MCF 10A (cell line): ENCODE measurements around the gene PTPN20. TPM values are rescaled to one million over a fixed set of nuclear protein-coding genes. Genes with fewer than 3 reads are reported as not detected.

Experiments used
- BruUV-seq: library from RNA; stranded (reverse); fragments of 400-500 nt; replicated peaks from 2 replicates; lab custom pipeline; 2021; lab: Mats Ljungman, UMichigan
- CTCF ChIA-PET: fragments of 300-600 bp; sonication (Branson Sonifier 250); formaldehyde crosslinking; extraction: SDS; loops from one replicate; lab custom pipeline; 2021; ENCODE audit warnings: antibody characterized with exemption, inconsistent platforms; lab: Yijun Ruan, JAX
- POLR2A ChIA-PET: fragments of 300-600, 350-650 bp; sonication (Branson Sonifier 250); formaldehyde crosslinking; extraction: SDS; loops from one replicate; lab custom pipeline; 2020; ENCODE audit warnings: antibody characterized with exemption, inconsistent platforms; lab: Yijun Ruan, JAX
- DNase-seq: peaks from one replicate; pipeline ENCODE4 v3.0.0-alpha.2; 2018; ENCODE audit not compliant: unreplicated experiment
- H3K27ac Mint-ChIP-seq: one replicate; pipeline ENCODE4 v1.8.0; 2022; ENCODE audit warnings: mild to moderate bottlenecking, low read depth, mixed read lengths; ENCODE audit not compliant: unreplicated experiment
- H3K27me3 Mint-ChIP-seq: one replicate; pipeline ENCODE4 v1.8.0; 2022; ENCODE audit warnings: mixed read lengths; ENCODE audit not compliant: insufficient read depth, unreplicated experiment
- H3K36me3 Mint-ChIP-seq: one replicate; pipeline ENCODE4 v1.8.0; 2022; ENCODE audit warnings: mild to moderate bottlenecking, moderate library complexity, mixed read lengths; ENCODE audit not compliant: insufficient read depth, unreplicated experiment
- H3K4me1 Mint-ChIP-seq: one replicate; pipeline ENCODE4 v1.8.0; 2022; ENCODE audit warnings: mixed read lengths; ENCODE audit not compliant: insufficient read depth, unreplicated experiment
- H3K4me3 Mint-ChIP-seq: one replicate; pipeline ENCODE4 v1.8.0; 2022; ENCODE audit warnings: mild to moderate bottlenecking, moderate library complexity, mixed read lengths; ENCODE audit not compliant: unreplicated experiment
- H3K9me3 Mint-ChIP-seq: one replicate; pipeline ENCODE4 v1.8.0; 2022; ENCODE audit warnings: mixed read lengths; ENCODE audit not compliant: unreplicated experiment
- intact Hi-C: fragments of 100-400 bp; cut with micrococcal nuclease; formaldehyde crosslinking; loops from 2 replicates; pipeline ENCODE4 v1.14.1; 2022
- total RNA-seq: library from RNA; stranded (reverse); gene quantifications from 2 replicates; pipeline ENCODE4 v1.2.3, GENCODE V29; 2022
- TF ChIP-seq, protein P1 (sequence below): fragments of 200-600 bp; IDR thresholded peaks from one replicate; pipeline ENCODE4 v1.8.0; 2022; ENCODE audit warnings: antibody characterized with exemption, mild to moderate bottlenecking; ENCODE audit not compliant: unreplicated experiment

The PTPN20 gene
- total RNA-seq, 1 experiment from 2014 or later = 0.26 TPM

DNA sequence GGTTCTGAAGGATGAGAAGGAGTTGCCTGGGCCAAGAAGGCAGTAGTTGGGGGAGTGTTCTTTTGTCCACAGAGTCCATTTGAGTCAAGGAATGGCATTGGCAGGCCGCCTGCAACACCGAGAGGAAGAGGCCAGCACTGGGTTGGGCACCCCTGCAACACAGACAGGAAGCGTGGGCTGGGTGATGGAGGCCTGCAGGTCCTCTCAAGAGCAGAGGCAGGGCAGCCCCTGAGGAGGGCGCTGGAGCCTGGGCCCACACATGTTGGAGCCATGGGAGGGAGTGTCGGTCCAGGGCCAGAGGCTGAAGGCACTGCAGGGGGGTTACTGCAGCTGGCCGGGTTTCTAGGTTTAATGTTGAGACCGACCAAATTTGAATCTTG is 137.3 kb downstream of the PTPN20 start:
- H3K36me3 Mint-ChIP-seq = no peaks in the 10 kb centered on the region
- TF ChIP-seq, protein P1, sequence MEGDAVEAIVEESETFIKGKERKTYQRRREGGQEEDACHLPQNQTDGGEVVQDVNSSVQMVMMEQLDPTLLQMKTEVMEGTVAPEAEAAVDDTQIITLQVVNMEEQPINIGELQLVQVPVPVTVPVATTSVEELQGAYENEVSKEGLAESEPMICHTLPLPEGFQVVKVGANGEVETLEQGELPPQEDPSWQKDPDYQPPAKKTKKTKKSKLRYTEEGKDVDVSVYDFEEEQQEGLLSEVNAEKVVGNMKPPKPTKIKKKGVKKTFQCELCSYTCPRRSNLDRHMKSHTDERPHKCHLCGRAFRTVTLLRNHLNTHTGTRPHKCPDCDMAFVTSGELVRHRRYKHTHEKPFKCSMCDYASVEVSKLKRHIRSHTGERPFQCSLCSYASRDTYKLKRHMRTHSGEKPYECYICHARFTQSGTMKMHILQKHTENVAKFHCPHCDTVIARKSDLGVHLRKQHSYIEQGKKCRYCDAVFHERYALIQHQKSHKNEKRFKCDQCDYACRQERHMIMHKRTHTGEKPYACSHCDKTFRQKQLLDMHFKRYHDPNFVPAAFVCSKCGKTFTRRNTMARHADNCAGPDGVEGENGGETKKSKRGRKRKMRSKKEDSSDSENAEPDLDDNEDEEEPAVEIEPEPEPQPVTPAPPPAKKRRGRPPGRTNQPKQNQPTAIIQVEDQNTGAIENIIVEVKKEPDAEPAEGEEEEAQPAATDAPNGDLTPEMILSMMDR = no peak
- intact Hi-C loops = no loop called here
- no peak overlapping the region for H3K4me3 Mint-ChIP-seq
- H3K27ac Mint-ChIP-seq = no peak overlapping the region
- no peaks in the 10 kb centered on the region for H3K4me1 Mint-ChIP-seq
- CTCF ChIA-PET = interaction anchor here (0.5 to 8.4 kb wide), 33 partner anchors 9 to 530 kb away, joined by 3 to 233 read pairs (median 6); no protein-coding TSS in a partner anchor
- H3K27me3 Mint-ChIP-seq = peaks cover 12% of the 10 kb centered on the region
- no peak for DNase-seq
- no peaks in the 10 kb centered on the region for H3K9me3 Mint-ChIP-seq
- POLR2A ChIA-PET = interaction anchor here (1.0 to 1.6 kb wide), 3 partner anchors 248 to 347 kb away, joined by 3 to 9 read pairs (median 3); no protein-coding TSS in a partner anchor
- no TSS peak for BruUV-seq

- Mint-ChIP-seq H3K4me3 (no peak overlapping the region), H3K27me3 (peaks cover 12% of the 10 kb centered on the region), H3K27ac (peak overlapping the region; percentile 17), H3K9me3 (no peaks in the 10 kb centered on the region), H3K36me3 (no peaks in the 10 kb centered on the region), H3K4me1 (no peaks in the 10 kb centered on the region)
- POLR2A ChIA-PET = no interaction called here
- CTCF ChIA-PET = interaction anchor here (0.5 to 8.4 kb wide), 18 partner anchors 10 to 531 kb away, joined by 3 to 233 read pairs (median 6); no protein-coding TSS in a partner anchor
- intact Hi-C loops = no loop called here
- TF ChIP-seq, protein P1 = no peak
- no peak for DNase-seq
- BruUV-seq = no TSS peak
Observed at GRCh38 chr10:47049056-47049851, 138.0 kb downstream of the PTPN20 start.

DNA sequence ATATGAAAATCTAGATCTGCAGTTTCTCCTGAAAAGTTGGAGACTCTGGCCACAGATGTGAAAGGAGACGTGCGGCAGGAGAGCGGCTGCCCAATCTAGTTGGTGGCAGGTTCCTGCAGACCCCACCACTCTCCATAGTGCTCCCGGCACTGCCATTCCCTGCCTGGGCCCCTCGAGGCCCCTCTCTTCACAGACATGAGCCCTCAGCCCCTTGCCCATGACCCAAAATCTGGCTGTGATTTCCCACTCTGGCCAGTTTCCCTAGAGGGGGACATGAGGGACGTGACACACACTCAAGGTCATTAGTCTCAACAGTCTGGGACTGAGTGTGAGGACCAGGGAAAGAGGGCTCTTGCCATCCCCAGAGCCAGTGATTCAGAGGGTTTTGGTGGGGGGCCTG is 138.7 kb downstream of the PTPN20 start:
- ChIA-PET CTCF (interaction anchor here (1.5 to 8.4 kb wide), 5 partner anchors 21 to 262 kb away, joined by 3 to 233 read pairs (median 17); no protein-coding TSS in a partner anchor), POLR2A (no interaction called here)
- H3K4me3 Mint-ChIP-seq = no peak overlapping the region
- TF ChIP-seq, protein P1 = no peak
- no peaks in the 10 kb centered on the region for H3K36me3 Mint-ChIP-seq
- peak overlapping the region; percentile 17 for H3K27ac Mint-ChIP-seq
- H3K4me1 Mint-ChIP-seq = no peaks in the 10 kb centered on the region
- no peak for DNase-seq
- no TSS peak for BruUV-seq
- H3K9me3 Mint-ChIP-seq = no peaks in the 10 kb centered on the region
- H3K27me3 Mint-ChIP-seq = peaks cover 12% of the 10 kb centered on the region
- intact Hi-C loops = no loop called here

DNA sequence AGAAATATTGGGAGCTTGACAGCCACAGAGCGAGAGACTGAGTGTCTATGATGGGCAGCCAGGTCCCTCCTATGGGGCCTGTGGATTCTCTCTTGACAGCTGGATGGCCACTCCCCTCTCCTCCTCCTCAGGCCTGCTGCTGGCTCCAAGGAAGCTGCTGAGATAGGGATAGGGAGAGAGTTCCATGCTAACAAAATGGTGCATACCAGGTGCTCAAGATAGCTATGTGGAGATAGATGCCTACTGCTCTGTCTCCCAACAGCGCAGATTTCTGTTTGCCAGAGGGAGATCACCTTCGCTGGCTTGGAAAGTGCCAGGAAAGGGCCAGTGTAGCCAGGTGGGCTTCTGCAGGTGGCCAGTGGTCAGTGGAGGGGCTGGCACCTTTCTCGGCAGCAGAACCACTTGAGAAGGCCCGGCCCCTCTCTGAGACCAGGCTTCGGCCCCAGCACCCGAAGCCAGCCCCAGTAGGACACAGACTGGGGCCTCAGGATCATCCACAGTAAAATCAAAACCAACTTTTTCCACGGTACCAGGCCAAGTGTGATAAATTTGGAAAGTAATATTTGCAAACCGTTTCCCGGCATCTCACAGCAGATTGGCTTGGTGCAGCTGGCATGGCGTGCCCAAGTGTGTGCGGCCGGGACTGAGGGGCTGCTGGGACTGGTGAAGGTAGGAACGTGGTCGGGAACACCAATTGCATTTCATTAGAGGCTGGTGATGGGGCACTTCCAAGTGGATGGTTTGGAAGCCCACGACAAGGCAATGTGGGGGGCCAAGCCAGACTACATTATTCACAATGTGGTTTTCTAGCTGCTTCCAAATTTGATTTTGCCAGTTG is 139.6 kb downstream of the PTPN20 start:
- Mint-ChIP-seq H3K4me1 (no peaks in the 10 kb centered on the region), H3K27ac (no peak overlapping the region), H3K4me3 (no peak overlapping the region), H3K36me3 (no peaks in the 10 kb centered on the region), H3K27me3 (peaks cover 12% of the 10 kb centered on the region), H3K9me3 (no peaks in the 10 kb centered on the region)
- BruUV-seq = no TSS peak
- ChIA-PET POLR2A (no interaction called here), CTCF (interaction anchor here (1.6 kb wide), 1 partner anchor 261 kb away, joined by 9 read pairs; no protein-coding TSS in a partner anchor)
- intact Hi-C loops = no loop called here
- TF ChIP-seq, protein P1 = no peak
- DNase-seq = no peak
